ENCODE data around the gene RYR3. TPM values are rescaled to one million over a fixed set of nuclear protein-coding genes. Genes with fewer than 3 reads are reported as not detected.
A peak's percentile ranks its signal among the peaks of the same experiment; 100 is the strongest.

RYR3 gene
- total RNA-seq, 1 donor from 2014 or later, result 18.5 TPM

DNA sequence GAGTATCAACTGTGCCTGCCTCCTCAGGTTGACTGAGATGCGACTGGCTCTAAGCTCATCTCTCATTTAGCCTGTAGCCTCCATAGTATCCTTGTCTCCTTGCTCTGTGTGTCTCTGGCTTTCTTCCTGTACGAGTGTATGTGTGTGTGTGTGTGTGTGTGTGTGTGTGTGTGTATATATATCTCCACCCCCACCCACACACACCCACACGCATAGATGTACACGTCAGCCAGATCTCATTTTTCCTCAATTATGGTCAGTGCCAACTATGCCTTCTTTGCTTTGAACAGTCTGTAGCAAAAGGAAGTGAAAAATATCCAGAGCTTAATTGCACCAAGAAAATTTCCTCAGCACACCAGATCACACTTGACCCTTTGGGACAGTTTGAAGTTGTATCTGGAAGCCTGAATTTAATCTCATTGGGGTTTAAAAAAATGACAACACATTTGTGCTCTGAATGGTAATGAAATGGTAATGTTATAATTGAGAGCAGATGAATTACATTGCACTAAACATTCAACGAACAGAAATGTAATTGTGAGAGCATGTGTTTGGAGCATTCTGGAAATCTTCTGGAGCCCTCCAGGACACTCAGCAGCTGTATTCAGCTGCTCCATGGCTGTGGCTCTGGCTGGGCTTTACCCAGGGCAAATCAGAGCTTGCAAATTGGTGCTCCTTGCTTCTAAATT, 63.6 kb downstream of the RYR3 start:
- no peak for ATAC-seq
- no peak for DNase-seq (ENCODE audit: low spot score)
- intact Hi-C loops (cut with DNase I), result no loop called here

DNA sequence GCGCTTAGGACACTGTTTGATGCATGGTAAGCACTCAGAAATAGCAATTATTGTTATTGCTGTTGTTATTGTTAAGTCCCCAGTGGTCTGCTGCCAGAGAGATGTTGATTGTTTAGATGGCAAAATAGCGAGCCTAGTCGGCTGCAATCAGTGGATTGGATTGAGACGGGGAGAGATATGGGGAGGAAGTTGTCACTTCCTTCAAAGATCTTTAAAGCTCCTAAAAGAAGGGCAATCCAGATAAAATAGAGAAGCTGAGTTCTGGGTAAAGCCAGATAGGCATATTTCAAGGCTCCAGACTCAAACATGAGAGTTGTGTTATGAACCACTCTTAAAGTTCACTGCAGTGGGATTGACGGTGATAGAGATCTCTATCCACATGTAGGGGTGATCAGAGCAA, 64.5 kb downstream of the RYR3 start:
- ATAC-seq, result no peak
- intact Hi-C loops (cut with DNase I), result no loop called here

GRCh38 chr15:33377204-33377603, 66.4 kb downstream of the RYR3 start:
- intact Hi-C loops (cut with DNase I), result no loop called here
- ATAC-seq (no peak), DNase-seq (ENCODE audit: low spot score) (no peak)

More for the DNA sequence above, 64.5 kb downstream of the RYR3 start:
- no peak for DNase-seq (ENCODE audit: low spot score)

DNA sequence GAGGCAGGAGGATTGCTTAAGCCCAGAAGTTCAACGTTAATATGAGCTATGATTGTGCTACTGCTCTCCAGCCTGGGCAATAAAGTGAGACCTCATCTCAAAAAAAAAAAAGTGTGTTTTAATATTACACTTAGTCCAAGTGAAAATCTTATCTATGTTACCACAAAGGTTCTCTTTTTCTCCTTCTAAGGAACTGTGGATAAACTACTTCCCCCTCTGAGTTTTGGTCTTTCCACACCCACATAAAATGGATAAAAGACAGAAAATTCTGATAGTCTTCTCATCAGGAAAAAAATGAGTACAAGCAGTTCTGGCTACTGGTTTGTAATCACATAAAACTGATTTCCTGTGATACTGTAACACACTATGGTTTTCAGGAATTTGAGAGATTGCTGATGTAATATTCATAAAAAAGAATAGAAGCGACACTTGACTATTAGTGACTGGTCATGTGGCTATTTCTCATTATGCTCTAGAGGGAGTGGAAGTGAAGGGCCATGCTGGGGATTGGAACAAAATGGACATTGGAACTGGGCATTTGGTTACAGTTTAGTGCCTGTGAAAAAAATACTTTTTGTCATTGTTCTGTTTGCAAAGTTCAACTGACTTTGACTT, 68.2 kb downstream of the RYR3 start:
- intact Hi-C loops (cut with DNase I), result no loop called here
- no peak for ATAC-seq

DNA sequence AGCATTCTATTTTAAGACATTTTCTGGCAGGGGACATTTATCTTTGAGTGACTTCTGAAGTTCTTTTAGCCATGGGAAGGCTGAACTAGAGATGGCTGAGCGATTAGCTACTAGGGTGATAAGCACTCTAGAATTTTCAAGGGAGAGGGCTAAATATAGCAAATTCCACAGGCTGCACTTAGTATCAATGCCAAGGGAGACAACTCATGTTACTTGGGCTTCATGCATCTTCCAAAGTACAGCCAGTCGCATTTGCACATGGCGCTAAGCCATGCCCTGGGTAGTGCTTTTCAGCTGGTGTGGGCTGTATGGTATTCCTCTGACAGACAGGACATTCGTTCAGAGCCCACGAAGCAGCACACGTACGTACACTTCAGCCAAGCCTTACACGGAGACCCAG, 69.6 kb downstream of the RYR3 start:
- DNase-seq (ENCODE audit: low spot score), result no peak
- intact Hi-C loops (cut with DNase I), result no loop called here
- ATAC-seq, result no peak

More for the DNA sequence above, 68.2 kb downstream of the RYR3 start:
- DNase-seq (ENCODE audit: low spot score), result no peak

DNA sequence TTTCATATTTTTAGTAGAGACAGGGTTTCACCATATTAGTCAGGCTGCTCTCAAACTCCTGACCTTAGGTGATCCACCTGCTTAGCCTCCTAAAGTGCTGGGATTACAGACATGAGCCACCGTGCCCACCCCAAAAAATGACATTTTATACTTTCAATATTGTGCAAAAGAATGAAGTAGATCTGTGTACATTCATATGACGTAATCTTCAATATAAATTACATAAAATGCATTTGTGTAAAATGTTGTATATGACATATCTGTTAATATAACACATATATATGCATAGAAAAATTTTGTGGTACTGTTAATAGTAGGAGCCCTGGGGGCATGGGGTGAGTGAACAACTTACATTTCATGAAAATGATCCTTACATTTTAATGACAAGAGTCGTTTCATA, 71.7 kb downstream of the RYR3 start:
- DNase-seq (ENCODE audit: low spot score) (no peak), ATAC-seq (no peak)
- intact Hi-C loops (cut with DNase I), result no loop called here

DNA sequence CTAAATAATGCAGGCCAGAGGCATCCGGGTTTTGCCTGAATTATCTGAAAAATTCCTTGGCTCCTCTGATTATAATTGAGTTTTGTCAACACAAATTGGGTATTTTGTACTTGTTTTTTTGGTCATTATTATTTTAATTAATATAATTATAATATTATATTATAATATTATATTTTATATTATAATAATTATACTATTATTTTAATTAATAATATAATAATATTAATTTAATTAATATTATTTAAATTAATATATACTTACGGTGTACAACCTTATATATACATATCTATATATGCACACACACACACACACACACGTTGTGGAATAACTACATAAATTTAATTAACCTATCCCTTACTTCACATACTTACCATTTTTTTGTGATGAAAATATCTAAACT, 73.5 kb downstream of the RYR3 start:
- intact Hi-C loops (cut with DNase I), result no loop called here
- DNase-seq (ENCODE audit: low spot score) (no peak), ATAC-seq (no peak)

DNA sequence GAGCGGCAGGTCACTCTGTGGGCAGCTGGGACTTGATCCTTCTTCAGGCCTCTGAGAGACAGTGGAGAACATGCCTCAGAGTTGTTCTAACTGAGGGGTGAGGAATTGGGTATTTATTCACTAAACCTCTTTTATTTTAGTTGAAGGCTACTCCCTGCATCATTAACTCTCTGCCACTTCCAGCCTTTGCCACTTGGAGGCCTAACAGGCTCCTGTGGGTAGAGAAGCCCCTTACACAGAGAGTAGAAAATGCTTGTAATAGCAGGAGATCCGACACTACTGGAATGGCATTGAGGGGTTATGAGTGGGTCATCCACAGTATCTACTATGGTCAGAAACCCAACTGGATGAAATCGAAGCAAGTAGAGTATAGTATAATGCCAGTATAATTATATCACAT, 81.7 kb downstream of the RYR3 start:
- ATAC-seq (no peak), DNase-seq (ENCODE audit: low spot score) (no peak)
- intact Hi-C loops (cut with DNase I), result no loop called here

- DNase-seq (ENCODE audit: low spot score) (no peak), ATAC-seq (no peak)
- intact Hi-C loops (cut with DNase I), result no loop called here
Measured at GRCh38 chr15:33393546-33393945, 82.8 kb downstream of the RYR3 start.

DNA sequence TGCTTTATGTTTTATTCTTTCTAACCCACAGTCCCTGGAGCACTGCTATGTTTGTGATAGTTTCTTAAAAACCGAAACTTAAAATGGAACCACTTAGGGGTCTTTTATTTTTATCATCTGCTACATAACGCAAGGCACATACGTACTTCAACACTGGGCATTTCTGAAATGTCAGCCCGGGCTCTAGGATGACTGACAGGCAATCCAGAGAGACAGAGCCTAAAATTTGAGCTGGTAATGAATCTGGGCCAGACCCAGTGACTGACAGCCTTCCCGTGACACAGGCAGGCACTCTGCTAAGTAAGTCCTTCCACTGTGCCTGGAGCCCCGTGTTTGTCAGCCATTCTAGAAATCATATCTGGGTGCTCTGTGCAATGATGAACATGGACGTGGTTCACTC, 84.6 kb downstream of the RYR3 start:
- DNase-seq (ENCODE audit: low spot score) (no peak), ATAC-seq (no peak)
- intact Hi-C loops (cut with DNase I), result no loop called here

DNA sequence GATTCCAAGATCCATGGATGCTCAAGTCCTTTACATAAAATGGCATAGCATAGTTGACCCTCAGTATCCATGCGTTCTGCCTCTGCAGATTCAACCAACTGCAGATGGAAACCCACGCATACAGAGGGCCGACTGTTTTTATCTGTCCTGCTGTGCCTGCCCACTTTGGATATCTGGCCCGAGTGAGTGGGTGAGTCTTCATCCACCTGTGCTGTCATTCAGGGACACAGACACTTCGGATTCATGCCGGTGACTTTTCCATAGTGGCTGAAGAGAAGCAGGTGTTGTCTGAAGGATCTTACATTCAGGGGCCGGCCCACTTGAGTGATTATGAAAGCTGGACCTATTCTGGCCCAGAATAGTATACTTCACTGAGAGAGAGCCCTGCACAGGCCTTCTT, 85.1 kb downstream of the RYR3 start:
- DNase-seq (ENCODE audit: low spot score), result no peak

GRCh38 chr15:33396475-33396874, 85.7 kb downstream of the RYR3 start:
- ATAC-seq (no peak), DNase-seq (ENCODE audit: low spot score) (no peak)
- intact Hi-C loops (cut with DNase I), result no loop called here

More for the DNA sequence above, 85.1 kb downstream of the RYR3 start:
- ATAC-seq, result no peak
- intact Hi-C loops (cut with DNase I), result no loop called here

DNA sequence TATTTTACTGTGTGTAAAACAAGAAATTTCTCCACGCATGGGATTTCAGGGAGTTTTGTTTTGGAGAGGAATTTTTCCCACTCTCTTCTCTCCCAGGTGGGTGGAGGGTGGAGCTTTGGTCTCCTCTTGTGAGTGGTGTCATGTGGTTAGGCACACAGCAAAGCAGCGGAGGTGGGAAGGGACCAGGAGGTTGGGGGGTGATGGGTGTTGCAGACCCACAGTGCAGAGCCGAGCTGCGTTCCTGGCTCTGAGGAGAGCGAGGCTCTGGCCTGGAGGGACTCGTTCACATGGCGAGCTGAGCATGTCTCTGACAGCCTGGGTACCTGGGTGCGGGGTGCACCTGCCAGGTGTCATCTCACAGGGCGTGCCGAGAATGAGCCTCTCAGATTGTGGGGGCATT, 87.8 kb downstream of the RYR3 start:
- DNase-seq (ENCODE audit: low spot score) (no peak), ATAC-seq (no peak)
- intact Hi-C loops (cut with DNase I), result no loop called here

- DNase-seq (ENCODE audit: low spot score), result no peak
- ATAC-seq, result peak; percentile 48
- intact Hi-C loops (cut with DNase I), result no loop called here
Measured at GRCh38 chr15:33400941-33401340, 90.2 kb downstream of the RYR3 start.

DNA sequence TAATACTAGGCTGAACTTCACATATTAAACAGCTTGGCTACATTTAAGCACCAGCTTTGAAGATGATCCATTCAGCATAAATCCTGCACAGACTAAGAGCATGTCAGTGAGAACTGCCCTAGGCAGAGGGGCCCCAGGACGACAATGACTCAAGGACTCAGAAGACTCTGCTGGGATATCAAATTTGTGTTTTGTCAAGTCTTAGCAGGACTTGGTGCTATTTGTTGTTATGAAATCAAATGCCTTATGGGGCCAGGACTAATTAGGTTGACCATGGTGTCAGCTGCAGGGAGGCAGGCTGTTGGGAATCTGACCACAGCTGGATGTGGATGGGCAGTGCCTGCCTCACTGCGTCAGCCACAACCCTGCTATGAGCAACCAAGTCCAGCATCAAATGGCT, 91.8 kb downstream of the RYR3 start:
- intact Hi-C loops (cut with DNase I), result no loop called here
- DNase-seq (ENCODE audit: low spot score) (no peak), ATAC-seq (no peak)

- DNase-seq (ENCODE audit: low spot score) (no peak), ATAC-seq (no peak)
- intact Hi-C loops (cut with DNase I), result no loop called here
Measured at GRCh38 chr15:33405096-33405495, 94.3 kb downstream of the RYR3 start.

GRCh38 chr15:33411596-33412540, 101.1 kb downstream of the RYR3 start:
- ATAC-seq (no peak), DNase-seq (ENCODE audit: low spot score) (no peak)
- intact Hi-C loops (cut with DNase I), result no loop called here

DNA sequence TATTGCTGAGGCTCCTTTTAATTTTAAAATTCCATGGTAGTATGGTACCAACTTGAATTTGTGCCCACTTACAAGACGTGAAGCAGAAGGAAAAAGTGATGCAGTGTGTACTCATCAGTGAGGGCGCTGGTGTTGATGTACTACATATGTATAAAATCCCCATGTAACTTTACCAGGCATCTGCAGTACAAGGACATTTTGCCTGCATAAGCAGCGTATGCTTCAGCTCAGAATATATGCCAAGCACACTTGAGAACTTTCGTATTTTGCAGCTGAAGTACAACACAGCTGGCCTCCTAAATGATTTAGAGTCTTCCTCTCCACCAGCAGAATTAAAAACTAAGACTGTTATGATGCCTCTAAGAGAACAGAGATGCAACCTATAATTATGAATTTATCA, 108.9 kb downstream of the RYR3 start:
- no peak for DNase-seq (ENCODE audit: low spot score)
- ATAC-seq, result no peak
- intact Hi-C loops (cut with DNase I), result no loop called here

DNA sequence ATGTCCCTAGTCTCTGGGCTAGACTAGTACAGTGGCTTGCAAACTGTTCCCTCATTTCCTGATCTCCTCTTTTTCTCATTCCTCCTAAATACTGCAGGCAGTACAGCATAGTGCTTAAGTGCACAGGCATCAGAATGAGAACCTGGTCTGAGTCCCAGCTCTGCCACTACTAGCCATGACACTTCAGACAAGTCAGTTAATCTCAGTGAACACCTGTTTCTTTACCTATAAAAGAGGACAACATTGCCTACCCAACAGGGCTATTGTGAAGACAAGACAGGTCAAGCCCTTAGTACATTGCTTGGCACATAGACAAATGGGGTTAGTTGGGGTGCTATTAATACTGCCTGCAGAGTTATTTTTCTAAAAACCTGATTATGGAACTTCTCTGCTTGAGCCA, 113.3 kb downstream of the RYR3 start:
- intact Hi-C loops (cut with DNase I), result no loop called here
- no peak for ATAC-seq

GRCh38 chr15:33425142-33425541, 114.4 kb downstream of the RYR3 start:
- intact Hi-C loops (cut with DNase I), result no loop called here
- DNase-seq (ENCODE audit: low spot score), result peak; percentile 55
- peak; percentile 93 for ATAC-seq

More for the DNA sequence above, 113.3 kb downstream of the RYR3 start:
- no peak for DNase-seq (ENCODE audit: low spot score)

Measured in sciatic nerve (tissue), 2 donors.